ENCODE measurements around the gene HCFC1R1.
"Not testable (repeated sequence)": the region's sequence is repeated elsewhere in the genome, so short reads cannot be mapped to it uniquely, and the experiment has no call there.

Gene HCFC1R1

DNA sequence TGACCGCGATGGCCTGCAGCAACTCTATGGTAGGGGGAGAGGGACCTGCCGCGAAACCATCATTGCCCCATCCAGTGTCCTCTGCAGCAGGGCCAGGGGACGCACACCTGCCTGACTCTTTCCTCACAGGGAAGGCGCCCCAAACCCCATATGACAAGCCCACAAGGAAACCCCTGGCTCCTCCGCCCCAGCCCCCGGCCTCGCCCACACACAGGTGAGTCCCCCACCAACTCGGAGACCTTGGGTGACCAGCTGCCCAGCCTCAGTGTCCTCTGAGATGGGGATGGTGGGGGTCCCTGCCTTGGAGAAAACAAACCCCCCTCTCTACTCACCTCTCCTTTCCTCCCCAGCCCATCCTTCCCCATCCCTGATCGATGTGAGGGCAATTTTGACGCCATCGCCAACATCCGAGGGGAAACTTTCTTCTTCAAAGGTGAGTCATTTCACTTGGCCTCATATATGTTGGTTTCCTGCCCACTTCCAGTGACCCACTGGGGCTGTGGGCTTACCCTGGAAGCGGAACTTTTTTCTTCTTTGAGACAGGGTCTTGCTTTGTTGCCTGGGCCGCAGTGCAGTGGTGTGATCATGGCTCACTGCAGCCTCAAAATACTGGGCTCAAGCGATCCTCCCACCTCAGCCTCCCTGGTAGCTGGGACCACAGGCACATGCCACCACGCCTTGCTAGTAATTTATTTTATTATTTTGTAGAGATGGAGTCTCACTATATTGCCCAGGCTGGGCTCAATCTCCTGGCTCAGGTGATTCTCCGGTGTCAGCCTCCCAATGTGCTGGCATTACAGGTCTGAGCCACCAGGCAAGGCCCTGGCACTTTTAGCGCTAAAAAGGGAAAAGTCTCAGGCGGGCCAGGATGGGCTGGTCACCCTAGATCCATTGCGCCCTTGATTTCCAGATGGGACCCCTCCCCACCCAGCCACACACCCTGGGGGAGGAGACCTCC, 33.7 kb upstream of the HCFC1R1 start:
- DNase-seq (ENCODE audit: low spot score), result no peak

DNA sequence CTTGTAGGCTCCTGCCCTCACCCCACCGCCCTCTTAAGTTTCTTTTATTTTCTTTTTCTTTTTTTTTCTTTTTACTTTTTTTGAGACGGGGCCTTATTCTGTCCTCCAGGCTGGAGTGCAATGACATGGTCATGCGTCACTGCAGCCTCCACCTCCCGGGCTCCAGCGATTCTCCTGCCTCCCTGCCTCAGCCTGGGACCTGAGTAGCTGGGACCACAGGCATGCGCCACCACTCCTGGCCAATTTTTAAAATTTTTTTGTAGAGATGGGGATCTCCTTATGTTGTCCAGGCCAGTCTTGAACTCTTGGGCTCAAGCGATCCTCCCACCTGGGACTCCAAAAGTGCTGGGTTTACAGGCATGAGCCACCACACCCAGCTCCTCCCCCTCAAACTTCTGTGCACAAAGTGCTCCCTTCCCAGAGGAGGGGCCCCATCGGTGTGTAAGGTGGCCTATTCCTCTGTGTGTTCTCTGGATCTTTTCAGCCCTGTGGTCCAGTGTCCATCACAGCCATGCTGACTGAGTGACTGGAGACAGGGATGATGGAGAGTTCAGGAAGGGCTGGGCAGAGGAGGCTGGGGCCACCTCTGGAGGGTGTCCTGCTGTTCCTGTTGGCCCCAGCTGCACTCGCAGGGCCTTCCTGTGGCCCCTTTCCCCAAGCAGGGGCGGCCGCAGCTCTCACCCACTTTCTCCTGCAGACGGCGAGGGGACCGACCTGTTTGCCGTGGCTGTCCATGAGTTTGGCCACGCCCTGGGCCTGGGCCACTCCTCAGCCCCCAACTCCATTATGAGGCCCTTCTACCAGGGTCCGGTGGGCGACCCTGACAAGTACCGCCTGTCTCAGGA, 32.8 kb upstream of the HCFC1R1 start:
- no peak for DNase-seq (ENCODE audit: low spot score)

DNA sequence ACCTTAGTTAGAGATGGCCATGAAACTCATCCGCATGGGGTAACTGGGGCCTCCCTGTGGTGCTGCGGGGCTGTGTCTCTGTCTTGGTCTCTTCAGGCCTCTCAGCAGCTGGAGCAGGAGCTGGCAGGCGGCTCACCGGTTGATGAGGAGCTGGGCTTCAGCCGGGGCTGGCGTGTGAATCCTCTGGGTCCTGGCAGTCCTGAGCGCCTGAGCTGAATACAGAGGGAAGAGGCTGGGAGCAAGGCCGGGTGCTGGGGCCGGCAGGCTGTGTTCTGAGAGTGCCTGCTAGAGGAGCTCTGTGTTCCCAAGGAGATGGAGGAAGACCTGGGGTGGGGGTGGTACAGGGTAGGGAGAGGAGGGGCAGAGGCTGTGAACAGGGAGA, 32.0 kb upstream of the HCFC1R1 start:
- not testable (repeated sequence) for DNase-seq (ENCODE audit: low spot score)

DNA sequence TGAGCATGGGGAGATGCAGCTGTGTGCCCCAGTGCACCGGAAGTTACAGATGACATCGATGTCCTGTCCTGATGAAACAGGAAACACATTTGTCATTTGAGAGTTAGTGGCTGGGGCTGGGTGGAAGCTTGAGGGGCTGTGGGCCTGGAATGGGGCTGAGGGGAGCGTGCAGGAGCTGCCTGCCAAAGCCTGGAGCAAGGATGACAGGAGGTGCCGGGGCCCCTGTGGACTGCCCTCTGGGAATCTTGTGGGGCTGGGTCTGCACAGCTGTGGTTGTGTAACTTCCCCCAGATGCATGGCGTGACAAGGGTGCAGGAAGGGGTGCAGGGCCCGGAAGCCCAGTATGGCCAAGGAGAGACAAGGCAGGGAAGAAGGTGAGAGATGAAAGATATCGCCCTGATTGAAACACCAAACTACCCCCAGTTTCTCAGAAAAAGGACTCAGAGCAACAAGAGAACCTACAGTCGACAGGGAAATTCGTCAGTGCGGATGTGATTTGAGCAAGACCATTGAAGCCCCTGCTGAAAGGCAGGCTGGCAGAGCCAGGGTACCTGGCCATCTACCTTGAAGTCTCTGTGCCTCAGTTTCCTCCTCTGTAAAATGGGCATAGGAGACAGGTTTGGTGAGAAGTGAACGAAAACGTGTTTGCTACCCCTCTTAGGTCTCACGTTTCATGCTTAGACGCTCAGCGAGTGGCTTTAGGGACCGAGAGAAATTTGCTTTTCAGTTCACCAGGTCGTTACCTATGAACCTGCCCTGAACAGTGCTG, 31.4 kb upstream of the HCFC1R1 start:
- no peak for DNase-seq (ENCODE audit: low spot score)

DNA sequence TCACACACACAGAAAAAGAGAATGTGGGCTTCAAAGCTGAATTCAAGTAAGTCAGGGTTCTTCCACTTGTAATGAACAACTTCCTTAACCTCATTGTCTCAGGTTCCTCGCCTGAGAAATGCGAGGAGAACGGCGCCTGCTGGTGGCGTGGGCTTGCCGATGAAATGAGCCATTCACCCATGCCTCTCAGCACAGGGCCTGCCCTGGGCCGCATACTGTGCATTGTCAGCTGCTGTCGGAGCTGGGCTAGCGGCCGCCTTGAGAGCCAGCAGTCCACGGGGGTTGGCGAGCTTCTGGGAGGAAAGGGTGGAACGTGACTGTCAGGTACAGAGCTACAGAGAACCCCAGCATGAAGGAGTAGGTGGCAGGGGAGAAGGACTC, 29.6 kb upstream of the HCFC1R1 start:
- DNase-seq (ENCODE audit: low spot score), result not testable (repeated sequence)

DNA sequence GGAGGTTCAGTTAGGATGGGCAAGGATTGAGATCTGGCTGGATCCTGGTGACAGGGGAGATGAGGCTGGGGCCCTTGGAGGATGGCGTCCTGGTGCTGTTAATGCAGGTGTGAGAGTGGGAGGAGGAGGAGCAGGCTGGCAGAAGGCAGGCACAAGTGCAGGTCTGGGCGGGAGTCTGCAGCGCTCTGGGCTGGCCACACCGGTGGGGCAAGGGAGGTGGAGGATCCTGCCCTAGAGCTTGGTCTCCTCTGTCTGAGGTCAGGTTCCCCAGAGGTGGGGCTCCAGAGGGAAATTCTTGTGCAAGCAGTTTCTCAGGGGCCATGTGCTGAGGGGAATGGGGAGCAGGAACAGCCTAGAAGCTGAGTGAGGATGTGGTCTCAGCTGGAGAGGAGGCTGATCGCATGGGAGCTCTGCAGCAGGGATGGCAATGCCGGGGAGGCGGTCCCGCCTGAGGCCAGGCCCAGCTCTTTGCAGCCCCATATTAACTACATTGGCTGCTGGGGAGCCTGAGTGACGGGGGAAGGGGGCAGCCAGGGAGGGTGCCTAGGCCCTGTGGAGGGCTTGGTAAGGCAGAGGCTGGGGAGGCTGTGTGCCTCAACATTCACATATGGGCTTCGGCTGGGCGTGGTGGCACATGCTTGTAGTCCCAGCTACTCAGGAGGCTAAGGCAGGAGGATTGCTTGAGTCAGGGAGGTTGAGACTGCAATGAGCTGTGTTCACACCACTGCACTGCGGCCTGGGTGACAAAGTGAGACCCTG, 29.0 kb upstream of the HCFC1R1 start:
- DNase-seq (ENCODE audit: low spot score), result not testable (repeated sequence)

DNA sequence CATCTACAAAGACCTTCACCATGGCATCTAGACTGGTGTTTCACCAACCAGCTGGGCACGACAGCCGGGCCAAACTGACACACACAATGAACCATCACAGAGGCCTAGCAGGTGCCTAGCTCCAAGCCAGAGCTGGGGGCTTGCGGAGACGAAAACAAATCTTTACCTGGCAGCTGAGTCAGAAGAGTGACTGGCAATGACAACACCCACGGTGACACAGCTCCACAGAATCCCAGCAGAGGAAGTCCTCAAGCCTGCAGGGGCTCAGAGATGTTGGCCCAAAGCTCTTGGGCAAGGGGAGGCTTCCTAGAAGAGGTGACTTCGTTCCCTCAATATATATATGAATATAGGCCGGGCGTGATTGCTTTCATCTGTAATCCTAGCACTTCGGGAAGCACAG, 27.8 kb upstream of the HCFC1R1 start:
- DNase-seq (ENCODE audit: low spot score), result no peak

DNA sequence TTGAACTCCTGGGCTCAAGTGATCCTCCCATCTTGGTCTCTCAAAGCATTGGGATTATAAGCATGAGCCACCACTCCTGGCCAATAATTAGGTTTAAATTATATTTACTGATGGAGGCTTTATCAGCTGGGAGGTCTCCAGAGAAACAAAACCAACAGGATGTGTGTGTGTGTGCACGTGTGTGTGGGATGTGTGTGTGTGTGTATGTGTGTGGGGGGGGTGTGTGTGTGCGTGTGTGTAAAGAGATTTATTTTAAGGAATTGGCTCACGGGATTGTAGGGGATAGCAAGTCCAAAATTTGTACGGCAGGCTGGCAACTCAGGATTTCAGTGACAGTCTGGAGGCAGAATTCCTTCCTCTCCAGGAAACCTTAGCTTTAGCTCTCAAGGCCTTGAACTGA, 27.3 kb upstream of the HCFC1R1 start:
- no peak for DNase-seq (ENCODE audit: low spot score)

DNA sequence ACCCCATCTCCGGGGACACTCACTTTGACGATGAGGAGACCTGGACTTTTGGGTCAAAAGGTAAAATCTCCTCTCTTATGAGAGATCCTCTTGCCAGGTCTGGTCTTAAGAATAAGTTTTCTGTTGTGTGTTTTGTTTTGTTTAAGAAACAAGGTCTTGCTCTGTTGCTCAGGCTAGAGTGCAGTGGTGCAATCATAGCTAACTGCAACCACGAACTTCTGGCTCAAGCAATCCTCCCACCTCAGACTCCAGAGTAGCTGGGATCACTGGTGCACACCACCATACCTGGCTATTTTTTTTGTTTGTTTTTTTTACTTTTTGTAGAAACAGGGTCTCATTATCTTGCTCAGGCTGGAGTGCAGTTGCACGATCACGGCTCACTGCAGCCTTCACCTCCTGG, 26.7 kb upstream of the HCFC1R1 start:
- no peak for DNase-seq (ENCODE audit: low spot score)

DNA sequence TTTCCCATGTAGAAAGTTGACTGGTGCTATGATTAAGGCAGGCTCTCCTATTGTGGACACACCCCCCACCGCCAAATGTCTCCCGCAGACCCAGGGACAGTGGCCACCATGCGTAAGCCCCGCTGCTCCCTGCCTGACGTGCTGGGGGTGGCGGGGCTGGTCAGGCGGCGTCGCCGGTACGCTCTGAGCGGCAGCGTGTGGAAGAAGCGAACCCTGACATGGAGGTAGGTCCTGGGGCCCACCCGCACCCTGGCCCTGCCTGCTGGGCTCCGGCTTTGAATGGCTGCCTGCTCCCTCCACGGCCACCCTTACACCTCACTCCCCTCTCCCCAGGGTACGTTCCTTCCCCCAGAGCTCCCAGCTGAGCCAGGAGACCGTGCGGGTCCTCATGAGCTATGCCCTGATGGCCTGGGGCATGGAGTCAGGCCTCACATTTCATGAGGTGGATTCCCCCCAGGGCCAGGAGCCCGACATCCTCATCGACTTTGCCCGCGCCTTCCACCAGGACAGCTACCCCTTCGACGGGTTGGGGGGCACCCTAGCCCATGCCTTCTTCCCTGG, 26.3 kb upstream of the HCFC1R1 start:
- no peak for DNase-seq (ENCODE audit: low spot score)

DNA sequence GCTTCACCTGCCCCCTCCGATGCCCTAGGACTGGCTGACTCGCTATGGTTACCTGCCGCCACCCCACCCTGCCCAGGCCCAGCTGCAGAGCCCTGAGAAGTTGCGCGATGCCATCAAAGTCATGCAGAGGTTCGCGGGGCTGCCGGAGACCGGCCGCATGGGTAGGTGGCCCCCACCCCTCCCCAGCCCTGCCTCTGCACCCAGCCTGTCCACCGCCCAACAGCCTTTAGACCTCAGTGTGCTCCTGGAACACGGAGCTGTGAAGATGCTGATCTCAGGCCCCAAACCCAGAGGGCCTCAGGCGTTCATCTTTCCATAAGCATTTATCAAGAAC, 23.6 kb upstream of the HCFC1R1 start:
- DNase-seq (ENCODE audit: low spot score), result no peak

DNA sequence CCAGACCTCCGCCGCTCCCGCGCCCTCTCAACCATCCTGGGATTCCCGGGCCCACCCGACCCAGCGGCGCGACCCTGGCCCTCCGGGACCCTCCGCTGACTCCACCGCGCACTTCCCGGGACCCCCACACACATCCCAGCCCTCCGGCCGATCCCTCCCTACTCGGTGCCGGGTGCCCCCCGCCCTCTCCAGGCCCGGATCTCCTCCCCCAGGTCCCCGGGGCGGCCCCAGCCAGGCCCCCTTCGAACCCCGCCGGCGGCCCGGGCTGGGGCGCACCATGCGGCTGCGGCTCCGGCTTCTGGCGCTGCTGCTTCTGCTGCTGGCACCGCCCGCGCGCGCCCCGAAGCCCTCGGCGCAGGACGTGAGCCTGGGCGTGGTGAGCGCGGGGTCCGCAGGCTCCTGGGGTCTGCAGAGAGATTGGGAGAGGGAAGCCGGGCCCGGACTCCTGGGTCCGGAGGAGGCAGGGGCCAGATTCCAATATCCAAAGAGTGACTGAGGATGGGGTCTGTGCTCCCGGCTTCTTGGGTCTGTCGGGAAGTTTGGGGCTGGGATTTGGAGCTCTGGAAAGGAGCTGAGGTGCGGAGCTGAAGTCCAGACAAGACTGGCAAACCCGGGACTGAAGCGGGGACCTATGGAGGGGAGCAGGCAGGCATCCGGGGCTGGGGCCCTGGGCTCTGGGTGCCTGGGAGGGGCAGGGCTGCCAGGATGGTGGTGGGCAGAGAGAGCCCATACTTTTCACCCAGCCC, 23.1 kb upstream of the HCFC1R1 start:
- DNase-seq (ENCODE audit: low spot score), result no peak

DNA sequence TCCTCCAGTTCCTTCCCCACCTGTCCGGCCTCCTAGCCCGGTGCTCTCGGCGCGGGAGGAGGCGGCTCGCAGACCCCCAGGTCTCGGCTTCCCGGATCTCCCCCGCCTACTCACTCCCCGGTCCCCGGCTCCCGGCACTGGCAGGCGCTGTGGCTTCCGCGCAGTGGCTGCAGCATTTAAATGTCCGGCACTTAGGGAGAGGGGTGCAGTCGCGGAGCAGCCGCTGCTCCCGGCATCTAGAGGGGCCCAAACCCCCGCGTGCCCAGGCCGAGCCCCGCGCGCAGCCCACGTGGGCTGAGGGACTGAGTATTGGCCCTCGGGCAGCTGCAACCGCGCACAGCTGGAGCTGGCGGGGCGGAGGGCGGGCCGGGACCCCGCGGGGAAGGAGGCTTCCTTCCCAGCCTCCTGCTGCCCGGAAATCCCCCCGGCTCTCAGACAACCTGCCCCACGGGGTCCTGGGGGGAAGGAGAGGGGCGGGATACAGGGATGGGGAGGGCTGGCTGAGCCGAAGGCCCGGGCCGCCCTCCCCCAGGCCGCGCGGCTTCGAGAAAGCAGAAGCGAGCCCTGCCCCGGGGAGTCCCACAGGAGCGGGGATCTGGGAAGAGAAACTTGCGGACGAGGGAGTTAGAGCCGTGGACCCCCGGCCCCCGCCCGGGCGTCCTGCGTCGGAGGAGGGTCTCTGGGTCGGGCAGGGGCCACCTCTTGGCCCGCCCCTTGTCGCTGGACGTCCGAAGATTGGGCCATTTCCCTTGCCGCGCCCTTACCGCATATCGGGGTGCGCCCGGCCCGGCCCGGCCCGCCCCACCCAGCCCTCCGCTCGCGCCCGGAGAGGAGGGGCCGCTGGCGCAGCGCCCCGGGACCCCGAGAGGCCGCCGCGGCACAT, 22.3 kb upstream of the HCFC1R1 start, which contains the start of gene MMP25:
MMP25 (plus strand) TSS at position 804 of the 883 bp plus-strand sequence. CDS start 357 bp downstream, outside the sequence.
- no peak for DNase-seq (ENCODE audit: low spot score)

DNA sequence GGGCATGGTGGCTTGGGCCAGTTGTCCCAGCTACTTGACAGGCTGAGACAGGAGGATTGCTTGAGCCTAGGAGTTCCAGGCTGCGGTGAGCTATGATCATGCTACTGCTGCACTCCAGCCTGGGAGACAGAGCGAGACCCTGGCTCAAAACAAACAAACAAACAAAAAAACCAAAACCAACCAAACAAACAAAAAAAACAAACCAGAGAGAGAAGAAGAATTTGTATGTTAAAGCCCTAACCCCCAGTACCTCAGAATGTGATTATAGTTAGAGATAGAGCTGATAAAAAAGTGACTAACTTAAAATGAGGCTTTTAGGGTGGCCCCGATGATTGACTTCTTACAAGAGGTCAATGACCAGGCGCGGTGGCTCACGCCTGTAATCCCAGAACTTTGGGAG, 21.0 kb upstream of the HCFC1R1 start:
- DNase-seq (ENCODE audit: low spot score), result no peak

DNA sequence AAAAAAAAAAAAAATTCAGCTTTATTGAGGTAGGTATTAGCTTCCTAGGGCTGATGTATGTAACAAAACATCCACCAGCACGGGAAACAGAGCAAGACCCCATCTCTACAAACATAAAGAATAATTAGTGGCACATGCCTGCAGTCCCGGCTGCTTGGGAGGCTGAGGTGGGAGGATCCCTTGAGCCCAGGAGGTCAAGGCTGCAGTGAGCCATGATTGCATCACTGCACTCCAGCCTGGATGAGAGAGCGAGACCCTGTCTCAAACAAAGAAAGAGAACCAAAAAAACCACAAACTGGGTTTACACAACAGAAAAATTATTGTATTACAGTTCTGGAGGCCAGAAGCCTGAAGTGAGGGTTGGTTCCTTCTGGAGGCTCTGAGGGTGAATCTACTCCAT, 18.6 kb upstream of the HCFC1R1 start:
- DNase-seq (ENCODE audit: low spot score), result no peak

DNA sequence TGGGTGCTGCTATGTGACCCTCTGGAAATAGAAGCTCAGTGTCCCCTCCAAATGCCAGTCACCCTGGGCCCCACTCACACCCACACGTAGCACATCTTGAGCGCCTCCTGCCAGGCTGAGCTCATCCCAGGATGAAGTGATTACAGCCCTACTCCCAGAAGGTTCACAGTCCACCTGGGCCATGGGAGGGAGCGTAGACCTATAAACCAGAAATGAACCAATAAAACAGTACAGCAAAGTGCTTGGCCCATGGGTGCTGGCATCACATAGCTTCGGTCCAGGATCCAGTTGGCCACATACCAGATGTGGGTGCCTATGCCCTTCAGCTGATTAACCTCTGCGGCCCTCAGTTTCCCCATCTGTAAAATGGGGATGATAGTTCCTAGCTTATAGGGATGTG, 15.2 kb upstream of the HCFC1R1 start:
- DNase-seq (ENCODE audit: low spot score), result no peak

DNA sequence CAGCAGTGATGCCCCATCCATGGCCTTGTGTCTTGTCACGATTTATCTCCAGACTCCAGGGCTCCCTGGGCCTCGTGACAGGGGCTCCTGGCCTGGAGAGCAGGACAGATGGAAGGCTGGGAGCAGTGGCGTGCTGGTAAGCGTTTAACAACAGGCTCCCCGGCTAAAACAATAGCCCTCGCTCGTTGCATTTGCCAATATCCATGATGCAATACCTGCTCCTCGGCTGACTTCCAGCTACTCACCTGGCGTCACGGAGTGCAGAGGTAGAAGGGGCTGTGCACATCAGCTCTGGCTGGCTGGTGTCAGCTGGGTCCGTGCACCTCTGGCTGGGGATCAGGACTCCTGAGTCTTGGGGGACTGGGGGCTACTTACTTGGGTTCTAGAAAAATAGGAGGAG, 14.5 kb upstream of the HCFC1R1 start:
- no peak for DNase-seq (ENCODE audit: low spot score)

DNA sequence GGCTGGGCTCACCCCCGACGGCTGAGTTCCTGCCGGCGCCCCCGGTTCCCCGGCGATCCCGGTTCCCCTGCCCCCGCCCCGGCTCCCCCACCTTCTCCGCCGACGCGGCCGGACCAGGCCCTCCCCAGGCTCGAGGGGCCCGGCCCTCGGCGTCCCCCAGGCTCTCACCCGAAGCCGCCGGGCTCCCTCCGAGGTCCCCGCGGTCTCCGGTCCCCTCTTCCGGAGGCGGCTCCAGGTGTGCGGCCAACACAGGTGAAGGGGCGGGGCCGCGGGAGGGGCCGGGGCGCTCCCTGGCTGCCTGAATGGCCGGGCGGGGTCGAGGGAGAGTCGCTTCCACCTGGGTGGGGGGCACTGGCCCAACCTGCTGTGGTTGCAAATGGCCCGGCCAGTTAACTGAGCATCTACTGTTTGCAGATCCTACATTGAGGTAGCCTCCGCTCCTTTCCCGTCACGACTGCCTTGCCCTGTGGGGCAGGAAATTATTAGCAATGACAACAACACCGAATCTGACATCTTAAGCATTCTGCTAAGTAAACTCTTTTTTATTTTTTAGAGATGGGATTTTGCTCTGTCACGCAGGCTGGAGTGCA, 13.1 kb upstream of the HCFC1R1 start, which contains the start of gene BICDL2:
BICDL2 (minus strand) TSS at position 219 of the 590 bp plus-strand sequence. CDS start 1,448 bp downstream, outside the sequence.
- DNase-seq (ENCODE audit: low spot score), result no peak
